ENCODE results near the gene IRX4.

IRX4 gene

GRCh38 chr5:1919209-1919566 lies 36.5 kb upstream of the IRX4 start:
- TF ChIP-seq ZNF274 (IDR thresholded peaks at IDR 0.05; ENCODE audit: low read depth, low read length): no peak
- no peak overlapping the region for H3K4me3 ChIP-seq (ENCODE audit: low read length)

- no peak for TF ChIP-seq ZNF274 (IDR thresholded peaks at IDR 0.05; ENCODE audit: low read depth, low read length)
- H3K4me3 ChIP-seq (ENCODE audit: low read length): no peak overlapping the region
Observed at GRCh38 chr5:1918488-1919208, 35.9 kb upstream of the IRX4 start.

- H3K4me3 ChIP-seq (ENCODE audit: low read length): no peak overlapping the region
- TF ChIP-seq ZNF274 (IDR thresholded peaks at IDR 0.05; ENCODE audit: low read depth, low read length): no peak
Observed at GRCh38 chr5:1917830-1918487, 35.2 kb upstream of the IRX4 start.

- TF ChIP-seq ZNF274 (IDR thresholded peaks at IDR 0.05; ENCODE audit: low read depth, low read length): no peak
- no peak overlapping the region for H3K4me3 ChIP-seq (ENCODE audit: low read length)
Observed at GRCh38 chr5:1916041-1917001, 33.6 kb upstream of the IRX4 start.

GRCh38 chr5:1915316-1915715 lies 32.6 kb upstream of the IRX4 start:
- no peak overlapping the region for H3K4me3 ChIP-seq (ENCODE audit: low read length)
- TF ChIP-seq ZNF274 (IDR thresholded peaks at IDR 0.05; ENCODE audit: low read depth, low read length): no peak

GRCh38 chr5:1914471-1914870 lies 31.7 kb upstream of the IRX4 start:
- TF ChIP-seq ZNF274 (IDR thresholded peaks at IDR 0.05; ENCODE audit: low read depth, low read length): no peak
- no peak overlapping the region for H3K4me3 ChIP-seq (ENCODE audit: low read length)

- H3K4me3 ChIP-seq (ENCODE audit: low read length): no peak overlapping the region
- TF ChIP-seq ZNF274 (IDR thresholded peaks at IDR 0.05; ENCODE audit: low read depth, low read length): no peak
Observed at GRCh38 chr5:1913578-1913977, 30.9 kb upstream of the IRX4 start.

- no peak for TF ChIP-seq ZNF274 (IDR thresholded peaks at IDR 0.05; ENCODE audit: low read depth, low read length)
- no peak overlapping the region for H3K4me3 ChIP-seq (ENCODE audit: low read length)
Observed at GRCh38 chr5:1912951-1913565, 30.3 kb upstream of the IRX4 start.

GRCh38 chr5:1911773-1912235 lies 29.1 kb upstream of the IRX4 start:
- no peak for TF ChIP-seq ZNF274 (IDR thresholded peaks at IDR 0.05; ENCODE audit: low read depth, low read length)
- no peak overlapping the region for H3K4me3 ChIP-seq (ENCODE audit: low read length)

- no peak for TF ChIP-seq ZNF274 (IDR thresholded peaks at IDR 0.05; ENCODE audit: low read depth, low read length)
- H3K4me3 ChIP-seq (ENCODE audit: low read length): no peak overlapping the region
Observed at GRCh38 chr5:1910861-1911772, 28.4 kb upstream of the IRX4 start.

GRCh38 chr5:1910081-1910760 lies 27.5 kb upstream of the IRX4 start:
- TF ChIP-seq ZNF274 (IDR thresholded peaks at IDR 0.05; ENCODE audit: low read depth, low read length): no peak

GRCh38 chr5:1909346-1909985 lies 26.7 kb upstream of the IRX4 start:
- no peak overlapping the region for H3K4me3 ChIP-seq (ENCODE audit: low read length)
- no peak for TF ChIP-seq ZNF274 (IDR thresholded peaks at IDR 0.05; ENCODE audit: low read depth, low read length)

More at GRCh38 chr5:1910081-1910760, 27.5 kb upstream of the IRX4 start:
- H3K4me3 ChIP-seq (ENCODE audit: low read length): no peak overlapping the region
